OCI-LY3 (cell line): ENCODE results near the gene DHRSX.

ENCODE experiments used
- EZH2phosphoT487 ChIP-seq: fragments of 200-600 bp; shearing (Covaris generic); IDR thresholded peaks from 2 replicates; pipeline ENCODE4 v1.6.1; 2018; ENCODE audit warnings: antibody characterized with exemption, mixed run types, low read depth
- TF ChIP-seq, protein P1 (sequence below): fragments of 200-600, 300-600 bp; sonication (generic); IDR thresholded peaks from 2 replicates; pipeline ENCODE4 v1.5.1; 2014; ENCODE audit warnings: antibody characterized with exemption, low read length, low read depth

DNA sequence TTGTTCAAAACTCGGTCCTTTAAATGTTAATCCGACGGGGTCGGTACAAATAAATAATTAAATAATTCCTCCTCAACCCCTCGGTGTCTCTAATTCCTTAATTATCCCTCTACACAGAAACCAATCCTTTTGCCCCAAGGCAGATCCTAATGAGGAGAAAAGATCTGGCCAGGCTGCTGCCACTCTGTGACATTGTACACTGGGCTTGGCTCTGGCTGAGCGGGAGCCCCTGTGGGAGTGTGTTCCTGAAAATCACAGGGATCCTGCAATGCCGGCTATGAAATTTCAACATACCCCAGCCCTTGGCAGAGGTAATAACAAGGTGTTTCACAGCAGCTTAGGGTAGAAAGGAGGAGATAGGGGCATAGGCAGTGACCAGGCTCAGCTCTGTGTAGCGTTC is 96.0 kb downstream of the DHRSX start:
- TF ChIP-seq, protein P1, sequence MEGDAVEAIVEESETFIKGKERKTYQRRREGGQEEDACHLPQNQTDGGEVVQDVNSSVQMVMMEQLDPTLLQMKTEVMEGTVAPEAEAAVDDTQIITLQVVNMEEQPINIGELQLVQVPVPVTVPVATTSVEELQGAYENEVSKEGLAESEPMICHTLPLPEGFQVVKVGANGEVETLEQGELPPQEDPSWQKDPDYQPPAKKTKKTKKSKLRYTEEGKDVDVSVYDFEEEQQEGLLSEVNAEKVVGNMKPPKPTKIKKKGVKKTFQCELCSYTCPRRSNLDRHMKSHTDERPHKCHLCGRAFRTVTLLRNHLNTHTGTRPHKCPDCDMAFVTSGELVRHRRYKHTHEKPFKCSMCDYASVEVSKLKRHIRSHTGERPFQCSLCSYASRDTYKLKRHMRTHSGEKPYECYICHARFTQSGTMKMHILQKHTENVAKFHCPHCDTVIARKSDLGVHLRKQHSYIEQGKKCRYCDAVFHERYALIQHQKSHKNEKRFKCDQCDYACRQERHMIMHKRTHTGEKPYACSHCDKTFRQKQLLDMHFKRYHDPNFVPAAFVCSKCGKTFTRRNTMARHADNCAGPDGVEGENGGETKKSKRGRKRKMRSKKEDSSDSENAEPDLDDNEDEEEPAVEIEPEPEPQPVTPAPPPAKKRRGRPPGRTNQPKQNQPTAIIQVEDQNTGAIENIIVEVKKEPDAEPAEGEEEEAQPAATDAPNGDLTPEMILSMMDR, result no peak
- no peak for TF ChIP-seq EZH2phosphoT487
